ENCODE results near the gene WDR4. TPM values are rescaled to one million over a fixed set of nuclear protein-coding genes. Genes with fewer than 3 reads are reported as not detected.

The WDR4 gene
- polyA plus RNA-seq, 2 of the 4 experiments (the other 2 are of a cell fraction) = 25.2 to 35.0 TPM

- H3K4me2 ChIP-seq = no peak overlapping the region
- H3K27ac ChIP-seq = no peak overlapping the region
- POLR2A ChIA-PET = no interaction called here
- no peak overlapping the region for H3K4me3 ChIP-seq
- WGBS (ENCODE audit: missing lambda C conversion rate) = 94% methylated on average over 16 of the region's 28 CpGs
- no peak for FAIRE-seq
- no peak for ATAC-seq
- no peak for TF ChIP-seq ZNF302 (CRISPR knock-in tag; IDR thresholded peaks at IDR 0.05)
- DNase-seq (ENCODE audit: low read depth in 1 of 2, low spot score in 1 of 2) = no peak
- CTCF ChIA-PET = interaction anchor here (1.5 kb wide), 1 partner anchor 10 kb away, joined by 3 read pairs; no protein-coding TSS in a partner anchor
- H3K9me3 ChIP-seq = no peaks in the 10 kb centered on the region
- H3K4me1 ChIP-seq = no peaks in the 10 kb centered on the region
Measured at GRCh38 chr21:42854246-42855010, 24.9 kb downstream of the WDR4 start.

GRCh38 chr21:42853621-42854020 is 25.7 kb downstream of the WDR4 start:
- WGBS (ENCODE audit: missing lambda C conversion rate) = 93% methylated on average over 8 of the region's 20 CpGs
- no peaks in the 10 kb centered on the region for H3K4me1 ChIP-seq
- H3K27ac ChIP-seq = no peak overlapping the region
- H3K4me2 ChIP-seq = no peak overlapping the region
- FAIRE-seq (no peak), ATAC-seq (no peak), DNase-seq (ENCODE audit: low read depth in 1 of 2, low spot score in 1 of 2) (no peak)
- CTCF ChIA-PET = interaction anchor here (1.5 kb wide), 1 partner anchor 10 kb away, joined by 3 read pairs; no protein-coding TSS in a partner anchor
- H3K4me3 ChIP-seq = no peak overlapping the region
- TF ChIP-seq JUN (IDR thresholded peaks at IDR 0.05) (no peak), JUNB (IDR thresholded peaks at IDR 0.05) (no peak), EP300 (IDR thresholded peaks at IDR 0.05) (no peak), HDAC2 (IDR thresholded peaks at IDR 0.05) (no peak)
- H3K9me3 ChIP-seq = no peaks in the 10 kb centered on the region
- POLR2A ChIA-PET = no interaction called here

- ATAC-seq = no peak
- no peaks in the 10 kb centered on the region for H3K9me3 ChIP-seq
- no peak overlapping the region for H3K4me2 ChIP-seq
- POLR2A ChIA-PET = interaction anchor here (0.5 kb wide), 1 partner anchor 42 kb away, joined by 3 read pairs; no protein-coding TSS in a partner anchor
- CTCF ChIA-PET = no interaction called here
- WGBS (ENCODE audit: missing lambda C conversion rate) = 97% methylated on average over 7 of the region's 20 CpGs
- FAIRE-seq = no peak
- no peaks in the 10 kb centered on the region for H3K4me1 ChIP-seq
- no peak overlapping the region for H3K27ac ChIP-seq
- H3K4me3 ChIP-seq = no peak overlapping the region
- no peak for DNase-seq (ENCODE audit: low read depth in 1 of 2, low spot score in 1 of 2)
- no peak for TF ChIP-seq FOSL2 (IDR thresholded peaks at IDR 0.05)
- TF ChIP-seq FOSL2 (CRISPR knock-in tag; IDR thresholded peaks at IDR 0.05) = no peak
- no peak for TF ChIP-seq MAX (IDR thresholded peaks at IDR 0.05)
- TF ChIP-seq KDM5A (IDR thresholded peaks at IDR 0.05) = no peak
- no peak for TF ChIP-seq CHD2 (IDR thresholded peaks at IDR 0.05; ENCODE audit: low read length, partially characterized antibody)
- TF ChIP-seq MYC (IDR thresholded peaks at IDR 0.05; ENCODE audit: borderline replicate concordance, low read length) = no peak
- no peak for TF ChIP-seq KDM1A (IDR thresholded peaks at IDR 0.05; ENCODE audit: low read depth)
- no peak for TF ChIP-seq TP53 (CRISPR knock-in tag; IDR thresholded peaks at IDR 0.05)
- no peak for TF ChIP-seq HDAC2 (IDR thresholded peaks at IDR 0.05)
- no peak for TF ChIP-seq RCOR1 (IDR thresholded peaks at IDR 0.05; ENCODE audit: low read depth, low read length)
- no peak for TF ChIP-seq ATOH8 (CRISPR knock-in tag; IDR thresholded peaks at IDR 0.05; ENCODE audit: low read depth)
- TF ChIP-seq SREBF2 (IDR thresholded peaks at IDR 0.05) = no peak
- TF ChIP-seq PHF8 (IDR thresholded peaks at IDR 0.05; ENCODE audit: borderline replicate concordance, low read depth) = no peak
- no peak for TF ChIP-seq HEYL (CRISPR knock-in tag; IDR thresholded peaks at IDR 0.05)
- TF ChIP-seq SMC3 (IDR thresholded peaks at IDR 0.05) = no peak
- TF ChIP-seq PBX3 (IDR thresholded peaks at IDR 0.05) = no peak
- TF ChIP-seq GATA3 (IDR thresholded peaks at IDR 0.05; ENCODE audit: borderline replicate concordance) = no peak
- TF ChIP-seq HMGXB4 (CRISPR knock-in tag; IDR thresholded peaks at IDR 0.05; ENCODE audit: borderline replicate concordance) = no peak
- TF ChIP-seq HES2 (IDR thresholded peaks at IDR 0.05) = no peak
- no peak for TF ChIP-seq POLR2AphosphoS2 (conservative IDR thresholded peaks at IDR 0.05; ENCODE audit: low read length)
Measured at GRCh38 chr21:42852925-42853570, 26.3 kb downstream of the WDR4 start.

Data from A549 (cell line).